HG03457 (cell line): Measurements from ENCODE around the gene RPRD1B.

Experiments used
- ATAC-seq: cut with Tn5 transposase; IDR thresholded peaks from one replicate; pipeline ENCODE4 v1.9.1; 2021; ENCODE audit warnings: moderate number of reproducible peaks; ENCODE audit not compliant: unreplicated experiment

The RPRD1B gene

DNA sequence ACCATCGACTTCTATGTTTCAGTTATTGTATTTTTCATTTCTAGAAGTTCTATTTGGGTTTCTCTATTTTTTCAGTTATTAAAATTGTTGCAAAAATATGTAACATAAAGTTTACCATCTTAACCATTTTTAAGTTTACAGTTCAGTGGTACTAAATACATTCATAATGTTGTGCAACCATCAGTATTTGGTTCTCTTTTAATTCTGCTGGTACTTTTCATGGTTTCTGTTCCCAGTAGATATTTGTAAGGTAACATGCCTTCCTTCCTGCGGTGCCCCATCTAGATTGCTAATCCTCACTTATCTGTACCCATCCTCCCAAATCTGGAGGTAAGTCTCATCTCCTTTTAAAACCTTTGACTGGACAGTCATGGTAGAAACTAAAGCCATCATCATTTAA, 83.7 kb downstream of the RPRD1B start:
- no peak for ATAC-seq

DNA sequence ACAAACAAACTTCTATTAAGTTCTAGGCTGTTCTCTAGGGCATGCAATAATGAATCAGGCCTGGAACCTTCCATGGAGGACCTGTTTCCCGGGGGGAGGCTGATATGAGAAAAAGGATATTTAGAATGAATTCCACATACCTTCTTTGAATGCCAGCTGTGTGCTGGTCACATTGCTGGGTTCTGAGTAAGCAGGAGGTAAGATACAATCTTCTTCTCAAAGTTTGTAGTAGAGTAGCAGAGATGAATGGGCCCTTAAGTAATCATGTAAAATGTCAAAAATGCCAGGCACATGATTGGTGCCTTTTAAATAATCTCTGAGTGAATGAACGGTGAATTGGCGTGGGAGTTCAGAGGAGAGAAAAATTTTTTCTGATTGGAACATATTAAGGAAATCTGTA, 84.1 kb downstream of the RPRD1B start:
- ATAC-seq = no peak

DNA sequence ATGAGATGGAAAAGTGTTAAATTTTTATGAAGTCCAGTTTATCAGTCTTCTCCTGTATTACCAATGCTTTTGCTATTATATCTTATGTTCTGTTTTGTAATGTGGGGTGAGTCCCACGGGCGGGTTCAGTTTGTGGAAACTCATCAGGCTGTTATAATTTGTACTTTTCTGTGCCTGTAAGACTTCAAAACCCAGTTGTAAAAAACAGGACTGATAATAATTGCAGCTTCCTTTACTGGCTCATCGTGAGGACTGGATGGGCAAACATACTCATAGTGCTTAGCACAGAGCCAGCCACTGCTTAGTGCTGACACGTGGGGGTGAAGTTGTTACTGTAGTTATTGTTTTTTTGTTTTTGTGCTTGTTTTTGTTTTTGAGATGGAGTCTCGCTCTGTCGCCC, 85.9 kb downstream of the RPRD1B start:
- no peak for ATAC-seq

DNA sequence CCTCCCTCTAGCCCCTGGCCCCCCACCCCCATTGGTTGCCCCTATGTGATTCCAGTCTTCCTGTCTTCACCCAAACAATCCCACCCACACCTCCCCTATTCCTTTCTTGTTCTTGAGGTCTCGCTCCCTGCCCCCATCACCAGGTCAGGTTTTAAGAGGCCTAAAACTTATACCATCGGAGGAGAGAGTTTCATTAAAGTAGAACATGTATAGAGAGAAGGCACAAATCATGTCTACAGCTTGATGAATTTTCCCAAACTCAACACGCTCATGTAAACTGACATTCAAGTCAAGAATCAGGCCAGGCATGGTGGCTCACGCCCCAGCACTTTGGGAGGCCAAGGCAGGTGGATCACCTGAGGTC, 87.1 kb downstream of the RPRD1B start:
- ATAC-seq = no peak

DNA sequence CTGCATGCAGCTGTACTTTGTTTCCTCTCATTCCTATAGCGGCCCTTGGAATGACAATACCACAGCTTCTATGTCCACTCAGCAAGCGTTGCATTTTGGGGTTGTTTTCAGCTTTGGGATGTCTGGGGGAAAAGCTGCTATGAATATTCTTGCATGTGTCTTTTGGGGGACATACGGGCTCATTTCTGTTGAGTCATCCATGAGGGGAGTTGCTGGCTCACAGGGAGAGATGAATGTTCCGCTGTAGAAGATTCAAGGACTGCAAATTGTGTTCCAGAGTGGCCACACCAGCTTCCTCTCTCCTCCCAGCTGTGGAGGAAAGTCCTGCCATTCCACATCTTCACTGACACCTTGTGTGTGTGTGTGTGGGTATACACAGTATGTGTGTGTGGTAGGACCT, 88.2 kb downstream of the RPRD1B start:
- no peak for ATAC-seq

- ATAC-seq = no peak
Measured at GRCh38 chr20:38123021-38123587, 89.6 kb downstream of the RPRD1B start.

- ATAC-seq = no peak
Measured at GRCh38 chr20:38125157-38126056, 91.9 kb downstream of the RPRD1B start.

DNA sequence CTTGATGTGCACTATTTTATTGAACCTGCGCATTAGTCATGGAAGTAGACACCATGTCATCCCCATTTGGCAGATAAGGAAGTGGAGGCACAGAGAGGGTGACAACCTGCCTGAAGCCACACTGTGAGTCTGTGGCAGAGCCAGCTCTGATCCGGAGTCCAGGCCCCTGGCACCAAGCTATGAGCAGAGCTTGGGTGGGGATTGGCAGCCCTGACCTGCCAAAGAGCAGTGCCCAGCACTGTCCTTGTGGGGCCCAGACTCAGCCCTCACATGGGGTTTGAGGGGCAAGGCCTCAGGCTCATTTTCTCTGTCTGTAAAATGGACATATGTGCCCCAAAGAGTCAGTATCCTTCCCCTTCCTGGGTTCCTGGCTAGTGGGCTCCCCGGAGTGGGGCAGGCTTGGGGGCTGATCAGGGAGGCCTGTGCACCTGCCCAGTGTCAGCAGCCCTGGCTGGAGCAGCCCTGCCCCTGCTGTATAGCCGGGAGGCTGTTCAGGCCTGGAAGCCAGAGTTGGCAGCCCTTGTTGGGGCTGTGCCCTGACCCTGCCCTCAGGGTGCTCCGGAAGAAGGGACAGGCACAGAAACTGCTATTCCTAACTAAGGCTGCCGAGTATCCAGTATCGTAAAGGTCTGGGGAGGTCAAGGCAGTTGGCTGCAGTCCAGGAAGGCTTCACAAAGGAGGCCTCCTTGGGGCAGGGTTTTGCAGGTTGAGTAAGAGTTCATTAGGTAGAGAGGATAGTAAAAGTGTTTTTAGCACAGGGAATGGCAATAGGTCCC, 92.8 kb downstream of the RPRD1B start:
- ATAC-seq = no peak

DNA sequence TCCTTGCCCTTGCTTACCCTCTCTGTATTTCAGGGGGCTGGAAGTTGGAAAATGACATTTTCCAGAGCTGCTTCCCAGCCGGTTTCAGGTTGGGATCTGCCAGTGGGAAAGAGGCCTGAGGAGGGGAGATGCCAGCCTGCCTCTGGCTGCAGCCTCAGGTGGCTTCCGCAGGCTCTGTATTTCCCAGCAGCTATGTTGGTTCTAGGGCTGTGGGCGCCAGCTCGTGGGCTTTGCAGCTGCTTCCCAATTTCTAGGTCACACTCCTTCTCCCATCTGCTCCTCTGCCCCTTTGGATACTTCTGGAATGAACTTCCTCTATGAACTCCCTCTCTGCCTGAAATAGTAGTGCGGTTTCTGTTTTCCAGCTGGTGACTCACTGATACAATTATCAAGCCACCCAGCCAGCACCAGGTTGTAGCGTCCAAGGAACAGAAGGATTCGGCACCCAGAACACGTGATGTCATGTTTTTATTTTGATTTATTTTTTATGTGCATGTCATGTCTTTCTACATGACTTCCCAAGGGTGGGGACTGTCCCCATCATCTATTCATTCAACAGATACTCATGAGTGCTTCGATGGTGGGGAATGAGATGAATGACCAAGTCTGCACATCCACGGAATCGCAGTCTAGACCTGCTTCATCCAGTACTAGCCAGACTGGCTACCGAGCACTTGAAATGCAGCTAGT, 93.5 kb downstream of the RPRD1B start:
- no peak for ATAC-seq

DNA sequence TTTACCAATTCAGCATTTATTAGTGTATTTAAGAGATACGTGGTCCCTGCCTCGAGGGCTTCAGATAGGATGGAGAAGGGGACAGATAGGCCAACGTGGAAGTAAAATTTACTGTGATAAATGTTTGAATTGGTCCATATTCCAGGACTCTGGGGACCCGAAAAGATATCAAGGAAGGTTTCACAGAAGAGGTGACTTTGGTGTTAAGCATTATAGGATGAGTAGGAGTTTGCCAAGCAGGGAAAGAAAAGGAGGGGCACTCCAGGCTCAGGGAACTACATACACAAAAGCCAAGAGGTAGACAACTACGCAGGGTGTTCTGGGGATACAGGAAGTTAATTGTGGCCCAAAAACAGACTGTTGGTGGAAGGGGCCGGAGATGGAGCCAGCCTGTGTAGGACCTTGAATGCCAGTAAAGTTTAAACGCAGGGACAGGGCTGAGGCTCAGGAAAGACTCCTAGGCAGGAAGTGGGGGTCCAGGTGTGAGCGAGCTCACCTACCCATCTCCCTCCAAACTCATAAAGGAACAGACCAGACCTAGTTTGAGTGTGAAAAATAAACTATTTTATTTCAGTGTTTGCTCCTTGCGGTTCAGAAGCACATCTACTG, 94.5 kb downstream of the RPRD1B start:
- no peak for ATAC-seq

GRCh38 chr20:38128691-38129090, 95.1 kb downstream of the RPRD1B start:
- ATAC-seq = no peak

GRCh38 chr20:38129248-38129865, 95.8 kb downstream of the RPRD1B start:
- ATAC-seq = no peak

DNA sequence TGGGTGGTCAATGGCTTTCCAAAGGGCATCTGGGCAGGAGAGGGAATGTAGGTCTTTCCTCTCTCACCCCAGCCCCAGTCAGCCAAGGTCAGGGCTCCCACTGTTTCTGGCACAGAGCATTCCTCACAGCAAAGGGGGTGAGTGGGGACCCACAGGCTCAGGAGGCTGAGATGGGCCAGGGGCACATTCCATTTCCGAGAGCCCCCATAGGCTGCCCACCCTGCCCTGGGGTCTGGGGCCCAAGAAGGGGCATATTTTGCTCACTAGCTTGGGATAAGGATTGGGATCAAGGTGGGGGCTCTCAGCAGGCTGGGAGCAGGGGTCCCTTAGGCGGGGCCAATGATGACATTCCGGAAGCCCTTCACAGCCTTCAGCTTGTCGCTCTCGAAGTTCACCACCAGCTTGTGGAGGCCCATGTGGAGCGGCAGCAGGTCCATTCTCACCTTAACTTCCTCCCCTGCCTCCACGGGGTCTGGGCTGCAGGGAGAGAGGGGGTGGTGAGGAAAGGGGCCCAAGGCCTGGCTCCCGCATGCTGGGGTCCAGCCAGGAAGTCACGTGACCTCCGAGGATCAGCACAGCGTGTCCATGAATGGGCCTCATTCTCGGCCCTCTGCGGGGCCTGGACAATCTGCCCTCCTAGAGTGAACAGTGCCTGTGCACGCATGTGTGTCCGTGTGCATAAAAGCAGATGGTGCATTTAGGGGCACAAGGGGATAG, 96.5 kb downstream of the RPRD1B start:
- ATAC-seq = no peak

- no peak for ATAC-seq
Measured at GRCh38 chr20:38130687-38131587, 97.4 kb downstream of the RPRD1B start.

DNA sequence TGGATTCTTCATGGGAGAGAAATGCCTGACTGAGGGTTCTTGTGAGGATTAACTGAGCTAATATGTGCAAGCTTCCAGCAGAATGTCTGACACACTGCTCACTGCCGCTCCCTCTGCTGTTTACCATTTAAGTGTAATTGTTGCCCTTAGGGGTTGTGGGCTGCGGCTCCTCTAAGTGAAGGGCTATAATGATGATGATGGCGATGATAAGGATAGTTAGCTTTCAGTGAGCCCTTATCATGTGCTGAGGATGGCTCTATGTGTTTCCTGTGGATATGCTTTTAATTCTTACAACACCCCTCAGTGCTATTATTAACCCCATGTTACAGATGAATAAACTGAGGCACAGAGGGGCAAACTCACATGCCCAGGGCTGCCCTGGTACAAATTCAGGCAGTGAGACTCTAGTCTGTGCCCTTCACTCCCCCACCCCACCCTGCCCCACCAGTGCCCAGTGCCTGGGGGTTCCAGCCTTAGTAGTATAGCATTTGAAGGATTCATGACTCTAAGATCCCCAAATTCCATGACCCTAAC, 98.1 kb downstream of the RPRD1B start:
- no peak for ATAC-seq

DNA sequence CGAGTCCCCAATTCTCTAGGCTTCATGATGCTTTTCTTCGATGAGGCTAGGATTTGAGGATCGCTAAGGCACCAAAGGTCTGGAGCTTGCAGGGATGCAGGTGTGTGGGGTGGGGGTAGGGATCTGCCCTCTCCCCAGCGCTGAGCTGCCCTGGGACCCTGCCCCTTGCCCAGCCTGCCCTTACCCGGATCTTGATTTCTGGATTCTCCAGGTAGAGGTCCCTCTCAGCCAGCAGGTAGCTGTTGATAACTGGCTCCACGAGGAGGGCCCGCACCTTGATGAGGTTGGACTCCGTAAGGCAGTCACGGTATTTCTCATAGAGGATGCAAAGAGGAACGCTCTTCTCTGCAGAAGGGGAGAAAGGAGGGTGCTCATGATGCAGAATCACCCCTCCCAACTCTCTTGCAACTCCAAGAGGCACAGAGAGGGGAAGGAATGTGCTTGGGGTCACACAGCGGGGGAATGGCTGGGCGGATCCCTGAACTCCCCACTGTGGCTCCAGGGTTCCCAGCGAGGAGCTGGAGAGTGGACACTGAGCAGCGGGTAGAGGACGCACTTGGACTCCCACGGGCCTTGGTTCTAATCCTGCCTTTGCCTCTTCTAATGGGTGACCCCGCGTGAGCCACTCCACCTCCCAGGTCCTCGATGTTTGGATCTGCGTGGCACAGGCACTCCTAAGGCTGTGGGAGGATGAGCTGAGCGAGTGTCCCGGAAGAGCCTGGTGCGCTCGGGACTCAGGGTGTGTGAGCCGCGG, 98.8 kb downstream of the RPRD1B start:
- no peak for ATAC-seq

DNA sequence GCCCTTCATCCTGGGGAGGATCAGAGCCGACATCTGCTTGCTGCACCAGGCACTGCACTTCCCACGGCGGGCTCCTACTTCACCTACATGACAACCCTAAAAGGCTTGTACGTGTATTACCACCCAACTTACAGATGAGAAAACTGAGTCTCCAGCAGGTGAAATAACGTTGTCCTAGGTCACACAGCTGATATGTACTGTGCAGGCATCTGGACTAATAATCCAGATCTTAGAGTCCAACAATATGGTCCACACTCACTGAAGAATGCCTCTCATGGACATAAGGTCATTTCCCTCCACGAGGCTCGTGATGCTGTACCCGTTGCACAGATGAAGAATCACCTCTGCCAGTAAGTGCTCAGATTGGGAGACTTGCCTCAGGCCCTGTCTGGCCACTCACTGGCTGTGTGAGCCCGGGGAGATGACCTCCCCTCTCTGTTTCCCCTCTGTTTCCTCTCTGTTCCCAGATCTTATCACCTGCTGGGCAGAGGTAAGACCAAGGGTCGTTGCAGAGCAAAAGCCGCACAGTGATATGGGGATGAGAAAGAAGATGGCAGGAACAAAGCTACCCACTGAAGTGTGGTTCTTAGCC, 99.5 kb downstream of the RPRD1B start:
- ATAC-seq = no peak
